NB4 (cell line): ENCODE measurements around the gene UBR1.
"Not testable (repeated sequence)": the region's sequence is repeated elsewhere in the genome, so short reads cannot be mapped to it uniquely, and the experiment has no call there.

Source experiments
- CTCF ChIP-seq: IDR thresholded peaks from one replicate; pipeline ENCODE4 v1.5.1; 2012; ENCODE audit warnings: low read depth, low read length
- MYC ChIP-seq: IDR thresholded peaks from 2 replicates; pipeline ENCODE4 v1.6.1; 2011; ENCODE audit warnings: low read depth, low read length
- POLR2A ChIP-seq: IDR thresholded peaks from 2 replicates; pipeline ENCODE4 v1.6.1; 2011; ENCODE audit warnings: mild to moderate bottlenecking; ENCODE audit not compliant: insufficient read length; ENCODE audit errors: extremely low read depth
- TF ChIP-seq, protein P1 (sequence below): IDR thresholded peaks from 2 replicates; pipeline ENCODE4 v1.6.1; 2011; ENCODE audit warnings: low read depth, low read length

GRCh38 chr15:43004886-43005595 lies 100.8 kb downstream of the UBR1 start:
- not testable (repeated sequence) for TF ChIP-seq CTCF, POLR2A, MYC
- TF ChIP-seq, protein P1, sequence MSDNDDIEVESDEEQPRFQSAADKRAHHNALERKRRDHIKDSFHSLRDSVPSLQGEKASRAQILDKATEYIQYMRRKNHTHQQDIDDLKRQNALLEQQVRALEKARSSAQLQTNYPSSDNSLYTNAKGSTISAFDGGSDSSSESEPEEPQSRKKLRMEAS = not testable (repeated sequence)
